SW480 (cell line): ENCODE results near the gene RPLP2.

Experiments
- DNase-seq: peaks from one replicate; pipeline ENCODE4 v3.0.0-alpha.2; 2016; ENCODE audit warnings: low spot score

RPLP2 gene

GRCh38 chr11:809287-810039, at the start of gene RPLP2:
Gene RPLP2, plus strand, starts transcription at chr11:809967. Its CDS starts 268 bp downstream, at chr11:810235.
- DNase-seq: peak; percentile 95

- no peak for DNase-seq
These were observed 49.5 kb upstream of the RPLP2 start for GRCh38 chr11:760236-760635.

GRCh38 chr11:761526-762108, 48.1 kb upstream of the RPLP2 start:
- DNase-seq: no peak

- peak; percentile 95 for DNase-seq
These were observed 47.2 kb upstream of the RPLP2 start for GRCh38 chr11:762421-763072.

- peak; percentile 65 for DNase-seq
These were observed 46.7 kb upstream of the RPLP2 start for GRCh38 chr11:763073-763463.

DNA sequence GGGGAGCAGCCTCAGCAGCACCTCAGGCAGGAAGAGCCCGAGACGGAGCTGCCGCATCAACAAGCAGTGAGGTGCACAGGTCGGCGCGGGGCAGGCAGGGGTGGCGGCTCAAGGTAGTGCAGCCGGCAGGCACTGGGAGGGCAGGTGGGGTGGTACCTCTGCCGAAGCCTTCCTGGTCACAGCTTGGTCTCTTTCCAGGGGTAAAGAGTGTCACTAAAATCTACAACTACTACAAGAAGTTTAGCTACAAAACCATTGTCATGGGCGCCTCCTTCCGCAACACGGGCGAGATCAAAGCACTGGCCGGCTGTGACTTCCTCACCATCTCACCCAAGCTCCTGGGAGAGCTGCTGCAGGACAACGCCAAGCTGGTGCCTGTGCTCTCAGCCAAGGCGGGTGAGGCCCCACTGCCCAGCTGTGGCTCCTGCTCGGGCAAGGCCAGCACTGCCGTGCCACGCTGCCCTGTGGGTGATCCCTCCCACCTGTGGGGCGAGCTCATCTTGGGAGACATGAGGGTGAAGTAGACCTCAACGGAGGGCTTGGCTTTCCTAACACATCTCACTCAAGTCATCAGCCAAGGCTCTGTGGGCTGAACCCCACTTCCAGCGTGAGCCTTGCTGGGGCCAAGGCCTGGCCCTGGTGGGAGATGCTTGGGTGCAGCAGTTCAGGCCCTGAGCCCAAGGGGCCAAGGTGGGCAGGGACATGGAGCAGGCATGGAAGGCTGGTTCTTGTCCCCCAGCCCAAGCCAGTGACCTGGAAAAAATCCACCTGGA, 46.0 kb upstream of the RPLP2 start:
- DNase-seq: peak; percentile 59

- DNase-seq: no peak
These were observed 45.3 kb upstream of the RPLP2 start for GRCh38 chr11:764322-765024.

- peak; percentile 42 for DNase-seq
These were observed 44.6 kb upstream of the RPLP2 start for GRCh38 chr11:765025-765801.

DNA sequence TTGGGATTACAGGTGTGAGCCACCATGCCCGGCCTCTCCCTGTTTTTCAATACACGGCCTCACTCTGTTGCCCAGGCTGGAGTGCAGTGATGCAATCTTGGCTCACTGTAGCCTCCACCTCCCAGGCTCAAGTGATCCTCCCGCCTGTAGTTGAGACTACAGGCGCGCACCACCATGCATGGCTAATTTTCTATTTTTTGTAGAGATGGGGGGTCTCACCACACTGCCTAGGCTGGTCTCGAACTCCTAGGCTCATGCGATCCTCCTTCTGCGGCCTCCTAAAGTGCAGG, 44.0 kb upstream of the RPLP2 start:
- no peak for DNase-seq

DNA sequence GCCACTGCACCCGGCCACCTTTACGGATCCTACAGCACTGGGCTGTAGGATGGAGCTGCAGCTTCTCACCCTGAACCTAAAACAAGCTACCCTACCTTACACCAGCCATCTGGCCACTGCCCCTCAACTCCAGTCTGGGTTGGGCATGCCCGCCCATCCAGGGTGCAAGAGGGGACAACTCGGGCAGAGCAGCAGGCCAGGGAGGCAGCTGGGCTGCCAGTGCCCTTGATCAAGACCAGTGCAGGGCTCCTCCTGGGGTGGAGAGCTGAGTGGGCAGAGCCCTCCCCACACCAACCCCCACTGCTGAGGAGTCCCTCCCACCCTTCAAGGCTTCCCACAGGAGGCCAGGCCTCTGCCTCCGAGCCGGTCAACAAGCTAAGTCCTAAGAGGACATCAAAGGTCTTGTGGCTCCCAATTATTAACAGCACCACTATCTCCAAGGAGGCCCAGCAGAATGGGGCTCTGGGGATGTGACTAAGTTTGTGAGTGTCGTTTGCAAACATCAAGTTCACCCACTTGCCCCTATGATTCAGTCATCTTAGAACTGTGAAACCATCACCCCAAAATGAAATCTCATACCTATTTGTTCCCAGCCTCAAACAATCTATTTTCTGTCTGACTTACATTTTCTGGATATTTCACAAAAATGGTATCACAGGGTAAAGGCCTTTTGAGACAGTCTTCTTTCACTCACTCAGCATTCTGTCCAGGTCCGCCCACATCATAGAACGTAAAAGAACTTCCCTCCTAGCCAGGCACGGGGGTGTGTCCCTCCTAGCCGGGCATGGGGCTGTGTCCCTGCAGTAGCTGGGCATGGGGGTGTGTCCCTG, 43.4 kb upstream of the RPLP2 start:
- DNase-seq: no peak

GRCh38 chr11:766936-767210, 42.9 kb upstream of the RPLP2 start:
- DNase-seq: no peak

DNA sequence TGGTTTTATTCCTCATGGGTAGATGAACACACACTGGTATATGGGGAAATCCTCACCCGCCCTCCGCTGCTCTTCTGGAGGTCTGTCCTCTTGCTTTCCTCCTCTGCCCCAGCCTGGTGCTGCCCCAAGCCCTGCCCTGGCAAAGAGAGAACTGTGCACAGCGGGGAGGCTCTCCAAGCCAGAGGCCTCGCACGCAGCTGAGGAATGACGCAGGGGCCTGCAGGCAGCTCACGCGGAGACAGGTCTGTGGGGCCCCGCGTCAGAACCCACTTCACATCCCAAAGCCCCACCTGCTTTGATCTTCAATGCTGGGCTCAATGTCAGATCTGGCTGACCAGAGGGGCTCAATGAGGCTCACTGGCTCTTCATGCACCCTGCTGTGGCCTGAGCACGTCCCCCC, 42.5 kb upstream of the RPLP2 start:
- no peak for DNase-seq

DNA sequence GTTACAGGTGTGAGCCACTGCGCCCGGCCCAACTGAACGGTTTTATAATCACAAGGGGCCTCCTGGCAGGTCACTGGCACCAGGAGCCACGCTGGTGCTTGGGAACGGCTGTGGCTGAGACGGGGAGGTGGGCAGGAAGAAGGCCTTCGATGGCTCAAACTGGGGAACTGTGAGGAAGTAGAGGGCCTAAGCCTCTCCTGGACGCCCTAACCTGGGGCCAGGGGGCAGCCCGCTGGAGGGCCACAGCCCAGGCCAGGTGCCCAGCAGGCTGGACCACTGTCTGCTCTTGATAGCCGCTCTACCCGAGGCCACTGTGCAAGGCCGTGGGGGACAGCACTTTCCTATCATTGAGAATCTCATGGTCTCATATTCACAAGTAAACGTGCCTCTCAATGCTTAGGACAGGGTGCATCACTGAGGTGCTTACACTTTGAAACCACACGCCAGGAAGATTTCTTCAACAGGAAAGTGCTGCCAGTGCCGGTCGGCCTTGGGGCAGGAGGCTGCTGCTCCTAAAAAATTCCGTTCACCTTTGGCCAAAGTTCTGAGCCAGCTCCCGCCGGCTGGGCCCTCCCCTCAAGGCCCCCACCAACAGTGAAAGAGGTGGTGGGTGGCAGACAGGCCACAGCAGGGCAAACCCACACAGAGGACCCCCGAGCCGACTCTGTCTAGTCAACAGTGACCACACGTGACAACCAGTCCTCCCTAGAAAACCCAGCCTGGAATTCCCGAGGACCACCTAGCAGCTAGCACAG, 39.7 kb upstream of the RPLP2 start:
- DNase-seq: no peak

- DNase-seq: no peak
These were observed 38.8 kb upstream of the RPLP2 start for GRCh38 chr11:770642-771616.

GRCh38 chr11:771617-772204, 38.1 kb upstream of the RPLP2 start:
- no peak for DNase-seq

GRCh38 chr11:772429-773390, 37.1 kb upstream of the RPLP2 start:
- no peak for DNase-seq

DNA sequence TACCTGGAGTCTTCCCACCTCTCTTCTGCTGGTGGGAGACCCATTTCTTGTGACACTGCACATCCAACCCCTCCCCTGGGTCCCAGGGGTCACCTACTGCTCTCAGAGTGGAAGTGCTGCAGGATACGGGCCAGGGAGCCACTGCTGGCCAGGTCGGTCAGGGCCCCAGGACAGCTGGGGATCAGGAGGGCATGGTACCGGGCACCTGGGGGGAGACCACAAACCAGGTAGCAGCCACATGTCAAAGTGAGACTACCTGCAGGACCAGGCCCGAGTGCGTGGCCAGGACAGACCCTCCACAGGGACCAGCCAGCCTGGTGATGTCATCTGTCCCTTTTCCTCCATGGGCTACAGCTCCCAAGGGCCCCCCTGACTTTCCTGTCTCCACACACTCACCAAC, 36.3 kb upstream of the RPLP2 start:
- no peak for DNase-seq
